SK-N-SH (cell line): ENCODE data around the gene ESPNL.

Experiments used
- CTCF ChIP-seq: fragments of 200-600 bp; sonication (generic); IDR thresholded peaks from 2 replicates; pipeline ENCODE4 v1.6.1; 2017; ENCODE audit warnings: antibody characterized with exemption, mild to moderate bottlenecking, moderate library complexity
- ELF1 ChIP-seq: IDR thresholded peaks from 2 replicates; pipeline ENCODE4 v1.4.0; 2012
- EP300 ChIP-seq, 2 experiments: IDR thresholded peaks; 2 replicates each; pipeline versions ENCODE4 v1.4.0 to v1.6.1; 2012; ENCODE audit warnings: borderline replicate concordance in 1 of 2, low read depth in 1 of 2, low read length in 1 of 2
- FOXJ3 ChIP-seq: sonication (generic); formaldehyde crosslinking; IDR thresholded peaks from 2 replicates; pipeline ENCODE4 v1.5.1; 2020; ENCODE audit warnings: mild to moderate bottlenecking, missing genetic modification reagents
- PBX3 ChIP-seq: IDR thresholded peaks from 2 replicates; pipeline ENCODE4; 2012
- POLR2AphosphoS5 ChIP-seq: IDR thresholded peaks from 2 replicates; pipeline ENCODE4 v1.6.1; 2012; ENCODE audit warnings: low read depth, low read length
- SIN3A ChIP-seq: IDR thresholded peaks from 2 replicates; pipeline ENCODE4 v1.6.1; 2012; ENCODE audit warnings: low read depth, mild to moderate bottlenecking, low read length, moderate library complexity, borderline replicate concordance
- TCF12 ChIP-seq: IDR thresholded peaks from 2 replicates; pipeline ENCODE4 v1.4.0; 2012
- TEAD4 ChIP-seq: IDR thresholded peaks from 2 replicates; pipeline ENCODE4 v1.4.0; 2012; ENCODE audit warnings: mild to moderate bottlenecking, borderline replicate concordance; ENCODE audit not compliant: insufficient read depth
- YY1 ChIP-seq: IDR thresholded peaks from 2 replicates; pipeline ENCODE4 v1.4.0; 2012; ENCODE audit warnings: low read depth, mild to moderate bottlenecking
- TF ChIP-seq, protein P1 (sequence below): IDR thresholded peaks from 2 replicates; pipeline ENCODE4 v1.6.1; 2012; ENCODE audit warnings: mild to moderate bottlenecking, low read depth, low read length, moderate library complexity
- TF ChIP-seq, protein P2 (sequence below): IDR thresholded peaks from 2 replicates; pipeline ENCODE4 v1.4.0; 2012; ENCODE audit warnings: low read depth

DNA sequence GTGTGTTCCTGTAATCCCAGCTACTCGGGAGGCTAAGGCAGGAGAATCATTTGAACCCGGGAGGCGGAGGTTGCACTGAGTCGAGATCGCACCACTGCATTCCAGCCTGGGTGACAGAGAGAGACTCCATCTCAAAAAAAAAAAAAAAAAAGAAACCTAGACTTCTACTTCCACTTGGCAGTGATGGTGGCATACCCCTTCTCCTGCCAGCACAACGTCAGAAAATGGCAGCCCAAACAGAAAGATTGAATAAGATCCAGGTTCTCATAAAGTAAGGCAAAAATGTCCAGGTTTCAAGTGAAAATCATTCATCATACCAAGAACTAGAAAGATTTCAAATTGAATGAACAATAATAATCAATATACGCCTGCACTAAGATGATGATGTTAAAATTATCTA, 15.4 kb upstream of the ESPNL start:
- TF ChIP-seq TEAD4, result no peak
- no peak for TF ChIP-seq CTCF
- no peak for TF ChIP-seq PBX3
- TF ChIP-seq POLR2AphosphoS5, result no peak
- TF ChIP-seq TCF12, result no peak
- TF ChIP-seq, protein P1, sequence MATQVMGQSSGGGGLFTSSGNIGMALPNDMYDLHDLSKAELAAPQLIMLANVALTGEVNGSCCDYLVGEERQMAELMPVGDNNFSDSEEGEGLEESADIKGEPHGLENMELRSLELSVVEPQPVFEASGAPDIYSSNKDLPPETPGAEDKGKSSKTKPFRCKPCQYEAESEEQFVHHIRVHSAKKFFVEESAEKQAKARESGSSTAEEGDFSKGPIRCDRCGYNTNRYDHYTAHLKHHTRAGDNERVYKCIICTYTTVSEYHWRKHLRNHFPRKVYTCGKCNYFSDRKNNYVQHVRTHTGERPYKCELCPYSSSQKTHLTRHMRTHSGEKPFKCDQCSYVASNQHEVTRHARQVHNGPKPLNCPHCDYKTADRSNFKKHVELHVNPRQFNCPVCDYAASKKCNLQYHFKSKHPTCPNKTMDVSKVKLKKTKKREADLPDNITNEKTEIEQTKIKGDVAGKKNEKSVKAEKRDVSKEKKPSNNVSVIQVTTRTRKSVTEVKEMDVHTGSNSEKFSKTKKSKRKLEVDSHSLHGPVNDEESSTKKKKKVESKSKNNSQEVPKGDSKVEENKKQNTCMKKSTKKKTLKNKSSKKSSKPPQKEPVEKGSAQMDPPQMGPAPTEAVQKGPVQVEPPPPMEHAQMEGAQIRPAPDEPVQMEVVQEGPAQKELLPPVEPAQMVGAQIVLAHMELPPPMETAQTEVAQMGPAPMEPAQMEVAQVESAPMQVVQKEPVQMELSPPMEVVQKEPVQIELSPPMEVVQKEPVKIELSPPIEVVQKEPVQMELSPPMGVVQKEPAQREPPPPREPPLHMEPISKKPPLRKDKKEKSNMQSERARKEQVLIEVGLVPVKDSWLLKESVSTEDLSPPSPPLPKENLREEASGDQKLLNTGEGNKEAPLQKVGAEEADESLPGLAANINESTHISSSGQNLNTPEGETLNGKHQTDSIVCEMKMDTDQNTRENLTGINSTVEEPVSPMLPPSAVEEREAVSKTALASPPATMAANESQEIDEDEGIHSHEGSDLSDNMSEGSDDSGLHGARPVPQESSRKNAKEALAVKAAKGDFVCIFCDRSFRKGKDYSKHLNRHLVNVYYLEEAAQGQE, result no peak
- no peak for TF ChIP-seq SIN3A
- no peak for TF ChIP-seq FOXJ3 (CRISPR knock-in tag)
- TF ChIP-seq EP300 (IDR thresholded peaks at IDR 0.05; ENCODE audit: borderline replicate concordance in 1 of 2, low read depth in 1 of 2, low read length in 1 of 2), result no peak
- no peak for TF ChIP-seq ELF1
- TF ChIP-seq, protein P2, sequence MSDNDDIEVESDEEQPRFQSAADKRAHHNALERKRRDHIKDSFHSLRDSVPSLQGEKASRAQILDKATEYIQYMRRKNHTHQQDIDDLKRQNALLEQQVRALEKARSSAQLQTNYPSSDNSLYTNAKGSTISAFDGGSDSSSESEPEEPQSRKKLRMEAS, result no peak
- no peak for TF ChIP-seq YY1
